Measurements from ENCODE around the gene ZDHHC7. TPM values are rescaled to one million over a fixed set of nuclear protein-coding genes. Genes with fewer than 3 reads are reported as not detected.

ZDHHC7 gene
- total RNA-seq, 1 donor from 2014 or later = 59.2 TPM

- Mint-ChIP-seq H3K27me3 (ENCODE audit: low read depth, unreplicated experiment) (no peaks in the 10 kb centered on the region), H3K4me3 (ENCODE audit: unreplicated experiment) (no peak overlapping the region), H3K36me3 (ENCODE audit: low read depth, unreplicated experiment) (peaks cover 2% of the 10 kb centered on the region), H3K27ac (ENCODE audit: unreplicated experiment) (no peak overlapping the region), H3K9me3 (ENCODE audit: unreplicated experiment) (no peaks in the 10 kb centered on the region), H3K4me1 (ENCODE audit: low read depth, unreplicated experiment) (peaks cover 35% of the 10 kb centered on the region)
- TF ChIP-seq EZH2 (IDR thresholded peaks at IDR 0.05; ENCODE audit: insufficient read depth, low read length) = no peak
- TF ChIP-seq CTCF (IDR thresholded peaks at IDR 0.05; ENCODE audit: insufficient read depth, low read depth, low read length) = no peak
- H3K27ac ChIP-seq (ENCODE audit: low read depth, low read length) = no peak overlapping the region
- peaks cover 26% of the 10 kb centered on the region for H4K20me1 ChIP-seq (ENCODE audit: insufficient read depth, low read length)
- H3K27me3 ChIP-seq (ENCODE audit: insufficient read depth, low read length) = no peaks in the 10 kb centered on the region
- H3K9me3 ChIP-seq (ENCODE audit: insufficient read depth, low read depth, low read length) = no peaks in the 10 kb centered on the region
- DNase-seq (ENCODE audit: low read depth) (no peak), FAIRE-seq (no peak)
- H3K4me2 ChIP-seq (ENCODE audit: low read length) = no peak overlapping the region
- H3K36me3 ChIP-seq (ENCODE audit: insufficient read depth, low read length) = no peaks in the 10 kb centered on the region
- peaks cover 39% of the 10 kb centered on the region for H3K4me1 ChIP-seq (ENCODE audit: insufficient read depth, low read length)
- H3K79me2 ChIP-seq (ENCODE audit: insufficient read depth, low read length) = peaks cover 74% of the 10 kb centered on the region
- H3K9ac ChIP-seq (ENCODE audit: low read length) = no peak overlapping the region
- H2AFZ ChIP-seq (ENCODE audit: low read depth, low read length) = no peak overlapping the region
- no peak overlapping the region for H3K4me3 ChIP-seq (ENCODE audit: insufficient read depth, low read depth, low read length)
Measured at GRCh38 chr16:85008271-85008670, 3.1 kb downstream of the ZDHHC7 start.

DNA sequence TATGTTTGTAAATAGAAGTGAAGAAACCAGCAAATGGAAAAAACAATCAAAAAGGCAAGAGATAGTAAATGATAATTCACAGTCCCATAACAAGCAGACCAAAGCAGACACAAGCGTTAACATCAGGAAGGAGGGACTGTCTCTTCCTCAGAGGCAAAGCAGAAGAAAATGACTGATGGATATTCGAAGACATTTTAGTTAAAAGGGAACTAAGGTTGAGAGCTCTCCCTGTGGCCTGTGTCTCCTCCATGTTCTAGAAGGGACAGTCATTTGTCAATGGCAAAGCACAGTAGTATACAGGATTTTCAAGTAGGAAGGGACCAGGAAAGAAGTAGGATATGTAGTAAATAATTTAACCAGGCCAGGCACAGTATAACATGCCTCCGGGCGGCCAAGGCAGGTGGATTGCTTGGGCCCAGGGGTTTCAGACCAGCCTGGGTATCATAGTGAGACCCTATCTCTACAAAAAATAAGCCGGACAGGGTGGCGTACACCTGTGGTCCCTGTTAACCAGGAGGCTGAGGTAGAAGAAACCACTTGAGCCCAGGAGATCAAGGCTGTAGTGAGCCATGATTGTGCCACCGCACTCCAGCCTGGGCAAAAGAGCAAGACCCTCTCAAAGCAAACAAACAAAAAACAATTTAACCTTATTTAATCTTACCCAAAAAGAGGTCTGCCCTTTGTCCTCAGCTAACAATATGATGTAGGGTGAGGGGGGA is 3.7 kb downstream of the ZDHHC7 start:
- H3K36me3 Mint-ChIP-seq (ENCODE audit: low read depth, unreplicated experiment) = peaks cover 2% of the 10 kb centered on the region
- H3K27me3 Mint-ChIP-seq (ENCODE audit: low read depth, unreplicated experiment) = no peaks in the 10 kb centered on the region

More for the DNA sequence above, 3.7 kb downstream of the ZDHHC7 start:
- no peaks in the 10 kb centered on the region for H3K27me3 ChIP-seq (ENCODE audit: insufficient read depth, low read length)
- H3K4me1 ChIP-seq (ENCODE audit: insufficient read depth, low read length) = peaks cover 46% of the 10 kb centered on the region
- no peak overlapping the region for H3K4me3 ChIP-seq (ENCODE audit: insufficient read depth, low read depth, low read length)
- no peaks in the 10 kb centered on the region for H3K36me3 ChIP-seq (ENCODE audit: insufficient read depth, low read length)
- Mint-ChIP-seq H3K4me3 (ENCODE audit: unreplicated experiment) (peak overlapping the region; percentile 34), H3K27ac (ENCODE audit: unreplicated experiment) (no peak overlapping the region), H3K4me1 (ENCODE audit: low read depth, unreplicated experiment) (peaks cover 41% of the 10 kb centered on the region), H3K9me3 (ENCODE audit: unreplicated experiment) (no peaks in the 10 kb centered on the region)
- H3K79me2 ChIP-seq (ENCODE audit: insufficient read depth, low read length) = peaks cover 80% of the 10 kb centered on the region
- no peak overlapping the region for H3K27ac ChIP-seq (ENCODE audit: low read depth, low read length)
- H3K9me3 ChIP-seq (ENCODE audit: insufficient read depth, low read depth, low read length) = no peaks in the 10 kb centered on the region
- DNase-seq (ENCODE audit: low read depth) (no peak), FAIRE-seq (no peak)
- no peak overlapping the region for H3K9ac ChIP-seq (ENCODE audit: low read length)
- TF ChIP-seq CTCF (IDR thresholded peaks at IDR 0.05; ENCODE audit: insufficient read depth, low read depth, low read length) (no peak), EZH2 (IDR thresholded peaks at IDR 0.05; ENCODE audit: insufficient read depth, low read length) (no peak)
- no peak overlapping the region for H3K4me2 ChIP-seq (ENCODE audit: low read length)
- no peak overlapping the region for H2AFZ ChIP-seq (ENCODE audit: low read depth, low read length)
- peaks cover 26% of the 10 kb centered on the region for H4K20me1 ChIP-seq (ENCODE audit: insufficient read depth, low read length)

Measured in astrocyte (in vitro differentiated cells and primary cell).